ENCODE results near the gene SATL1.

DNA sequence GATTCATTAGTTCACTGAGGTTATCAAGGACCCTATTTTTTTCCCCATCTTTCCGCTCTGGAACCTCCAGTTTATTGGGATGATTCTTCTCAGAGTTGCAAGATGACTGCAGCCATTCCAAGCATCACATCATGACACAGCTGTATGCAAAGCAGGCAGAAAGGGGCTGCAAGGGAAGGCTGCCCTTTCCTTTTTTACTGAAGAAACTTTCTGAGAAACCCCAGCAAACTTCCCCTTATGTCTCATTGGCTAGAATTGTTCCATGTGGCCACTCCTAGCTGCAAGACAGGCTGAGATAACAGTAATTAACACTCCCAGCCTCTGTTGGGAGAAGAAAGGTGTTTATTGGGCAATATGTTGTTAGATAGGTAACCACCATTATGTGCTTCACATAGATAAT is 102.6 kb downstream of the SATL1 start:
- TF ChIP-seq, protein P1, sequence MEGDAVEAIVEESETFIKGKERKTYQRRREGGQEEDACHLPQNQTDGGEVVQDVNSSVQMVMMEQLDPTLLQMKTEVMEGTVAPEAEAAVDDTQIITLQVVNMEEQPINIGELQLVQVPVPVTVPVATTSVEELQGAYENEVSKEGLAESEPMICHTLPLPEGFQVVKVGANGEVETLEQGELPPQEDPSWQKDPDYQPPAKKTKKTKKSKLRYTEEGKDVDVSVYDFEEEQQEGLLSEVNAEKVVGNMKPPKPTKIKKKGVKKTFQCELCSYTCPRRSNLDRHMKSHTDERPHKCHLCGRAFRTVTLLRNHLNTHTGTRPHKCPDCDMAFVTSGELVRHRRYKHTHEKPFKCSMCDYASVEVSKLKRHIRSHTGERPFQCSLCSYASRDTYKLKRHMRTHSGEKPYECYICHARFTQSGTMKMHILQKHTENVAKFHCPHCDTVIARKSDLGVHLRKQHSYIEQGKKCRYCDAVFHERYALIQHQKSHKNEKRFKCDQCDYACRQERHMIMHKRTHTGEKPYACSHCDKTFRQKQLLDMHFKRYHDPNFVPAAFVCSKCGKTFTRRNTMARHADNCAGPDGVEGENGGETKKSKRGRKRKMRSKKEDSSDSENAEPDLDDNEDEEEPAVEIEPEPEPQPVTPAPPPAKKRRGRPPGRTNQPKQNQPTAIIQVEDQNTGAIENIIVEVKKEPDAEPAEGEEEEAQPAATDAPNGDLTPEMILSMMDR (optimal IDR thresholded peaks at IDR 0.05 in 1 of 3, IDR thresholded peaks at IDR 0.05 in 1 of 3, conservative IDR thresholded peaks at IDR 0.05 in 1 of 3; ENCODE audit: extremely low read depth in 1 of 3, insufficient read depth in 2 of 3, low read length in 3 of 3), result no peak
- no peak for TF ChIP-seq EZH2 (IDR thresholded peaks at IDR 0.05; ENCODE audit: low read length)

Data from keratinocyte (primary cell).